OCI-LY7 (cell line): ENCODE data around the gene SAP30L.

Source experiments
- EZH2phosphoT487 ChIP-seq: fragments of 200-600 bp; sonication (generic); IDR thresholded peaks from 2 replicates; pipeline ENCODE4 v1.6.1; 2018; ENCODE audit warnings: low read depth, borderline replicate concordance, mild to moderate bottlenecking, mixed run types, antibody characterized with exemption, low read length, moderate library complexity, mixed read lengths
- TF ChIP-seq, protein P1 (sequence below): fragments of 200-600 bp; sonication (generic); conservative IDR thresholded peaks from 2 replicates; pipeline ENCODE4 v1.5.1; 2014; ENCODE audit warnings: mild to moderate bottlenecking, antibody characterized with exemption, low read length, moderate library complexity, mixed read lengths

DNA sequence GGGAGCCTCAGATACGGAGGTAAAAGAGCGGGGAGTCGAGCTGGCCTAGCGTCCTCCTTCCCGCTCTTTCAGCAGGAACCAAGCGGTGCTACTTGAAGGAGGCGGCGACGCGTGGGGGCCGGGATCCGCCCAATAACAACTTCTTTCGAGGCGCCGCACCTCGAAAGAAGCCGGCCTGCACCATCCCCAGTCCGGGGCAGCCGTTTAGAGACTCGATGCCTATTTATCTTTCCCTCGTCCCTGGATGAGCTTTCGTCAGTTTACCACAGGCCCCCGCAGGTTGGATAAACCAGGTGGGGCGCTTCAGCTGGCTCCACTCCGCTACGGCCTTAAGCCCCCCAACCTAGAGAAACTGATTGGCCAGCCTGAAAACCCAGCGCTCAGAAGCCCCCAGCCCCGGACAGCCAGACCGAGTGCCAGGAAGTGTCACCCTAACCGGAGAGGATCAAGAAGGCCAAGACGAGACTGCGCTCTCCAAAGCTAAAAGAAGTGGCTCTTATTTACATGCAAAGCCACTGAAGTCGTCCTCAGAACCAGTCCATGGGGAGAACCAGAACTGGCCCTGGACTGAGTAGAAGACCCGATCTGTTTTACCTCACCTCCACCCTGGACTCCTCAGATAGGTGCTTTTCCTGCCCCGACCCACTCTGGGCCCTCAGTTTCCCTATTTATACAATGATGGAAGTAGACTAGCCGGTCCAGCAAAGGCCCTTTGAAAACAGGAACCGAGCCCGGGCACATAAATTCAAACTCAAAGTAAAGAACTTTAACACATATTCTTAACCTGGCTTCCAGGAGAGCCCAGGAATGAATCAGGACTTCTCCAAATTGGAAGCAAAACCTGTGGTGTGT, 30.8 kb downstream of the SAP30L start:
- TF ChIP-seq, protein P1, sequence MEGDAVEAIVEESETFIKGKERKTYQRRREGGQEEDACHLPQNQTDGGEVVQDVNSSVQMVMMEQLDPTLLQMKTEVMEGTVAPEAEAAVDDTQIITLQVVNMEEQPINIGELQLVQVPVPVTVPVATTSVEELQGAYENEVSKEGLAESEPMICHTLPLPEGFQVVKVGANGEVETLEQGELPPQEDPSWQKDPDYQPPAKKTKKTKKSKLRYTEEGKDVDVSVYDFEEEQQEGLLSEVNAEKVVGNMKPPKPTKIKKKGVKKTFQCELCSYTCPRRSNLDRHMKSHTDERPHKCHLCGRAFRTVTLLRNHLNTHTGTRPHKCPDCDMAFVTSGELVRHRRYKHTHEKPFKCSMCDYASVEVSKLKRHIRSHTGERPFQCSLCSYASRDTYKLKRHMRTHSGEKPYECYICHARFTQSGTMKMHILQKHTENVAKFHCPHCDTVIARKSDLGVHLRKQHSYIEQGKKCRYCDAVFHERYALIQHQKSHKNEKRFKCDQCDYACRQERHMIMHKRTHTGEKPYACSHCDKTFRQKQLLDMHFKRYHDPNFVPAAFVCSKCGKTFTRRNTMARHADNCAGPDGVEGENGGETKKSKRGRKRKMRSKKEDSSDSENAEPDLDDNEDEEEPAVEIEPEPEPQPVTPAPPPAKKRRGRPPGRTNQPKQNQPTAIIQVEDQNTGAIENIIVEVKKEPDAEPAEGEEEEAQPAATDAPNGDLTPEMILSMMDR: no peak
- no peak for TF ChIP-seq EZH2phosphoT487
